Right forelimb (tissue), 1 donor: ENCODE data around the gene RSBN1L.

Source experiments
- DNase-seq: peaks from one replicate; pipeline ENCODE4 v3.0.0-alpha.2; 2018

The RSBN1L gene

DNA sequence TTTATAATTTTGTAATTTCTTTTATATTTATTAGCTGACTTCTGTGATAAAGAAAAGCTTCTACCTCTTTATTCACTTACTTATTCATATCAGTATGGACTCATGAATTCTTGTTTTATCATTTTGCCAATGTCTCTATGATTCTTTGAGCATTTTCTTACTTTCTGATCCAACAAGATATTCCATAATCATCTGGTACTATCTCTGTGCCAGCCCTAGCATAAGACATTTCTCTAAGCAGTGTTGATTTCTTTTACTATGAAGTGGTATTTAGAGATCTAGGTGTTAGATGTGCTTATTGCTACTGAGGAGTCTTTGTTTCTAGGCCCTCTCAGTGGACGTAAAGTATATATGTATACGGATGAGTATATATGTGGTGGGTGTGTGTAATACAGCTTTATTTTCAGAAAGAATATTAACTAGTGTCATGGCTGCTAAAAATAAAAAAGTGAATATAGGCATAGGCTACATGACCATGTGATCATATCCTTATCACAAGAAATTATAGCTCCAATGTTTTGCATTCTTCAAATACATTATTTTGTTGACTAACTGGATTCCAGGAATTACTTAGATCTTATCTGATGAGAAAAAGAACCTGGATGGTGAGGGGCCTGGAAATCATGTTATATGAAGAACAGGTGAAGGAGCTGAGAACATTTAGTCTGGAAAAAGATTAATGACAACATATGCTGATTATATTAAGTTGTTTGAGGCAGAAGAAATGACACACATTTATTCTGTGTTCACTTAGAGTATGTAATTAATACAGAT is 115.4 kb downstream of the RSBN1L start:
- no peak for DNase-seq

DNA sequence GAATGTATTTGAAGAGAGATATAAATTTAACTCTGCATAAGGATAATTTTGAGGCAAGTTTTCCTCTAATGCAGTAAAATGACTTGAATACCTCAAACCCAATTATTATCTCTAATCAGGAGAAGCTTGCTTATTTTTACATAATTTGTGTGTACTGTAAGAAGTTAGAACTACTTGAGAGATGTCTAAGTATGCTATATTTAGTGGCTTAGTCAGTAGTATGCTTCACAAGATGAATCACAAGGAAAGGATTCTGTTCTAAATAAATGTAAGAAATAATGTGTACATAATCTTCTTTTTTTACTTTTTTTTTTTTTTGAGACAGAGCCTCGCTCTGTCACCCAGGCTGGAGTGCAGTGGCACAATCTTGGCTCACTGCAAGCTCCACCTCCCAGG is 116.0 kb downstream of the RSBN1L start:
- no peak for DNase-seq

DNA sequence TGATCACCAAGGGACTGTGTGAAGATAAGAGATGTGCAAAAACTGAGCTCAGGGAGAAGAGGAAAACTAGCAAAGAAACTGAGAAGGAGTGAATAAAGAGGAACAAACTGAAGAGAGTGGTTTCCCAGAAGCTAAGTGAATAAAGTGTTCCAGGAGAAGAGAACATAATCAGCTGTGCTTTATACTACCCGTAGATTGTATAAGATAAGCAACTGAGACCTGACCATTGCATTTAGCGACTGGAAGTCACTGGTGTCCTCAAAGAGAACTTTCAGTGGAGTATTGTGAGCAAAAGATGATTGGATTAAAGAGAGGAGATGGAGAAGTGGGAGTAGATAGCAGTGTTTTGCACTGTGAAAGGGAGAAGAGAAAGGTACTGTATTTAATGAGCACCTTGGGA is 116.9 kb downstream of the RSBN1L start:
- no peak for DNase-seq

DNA sequence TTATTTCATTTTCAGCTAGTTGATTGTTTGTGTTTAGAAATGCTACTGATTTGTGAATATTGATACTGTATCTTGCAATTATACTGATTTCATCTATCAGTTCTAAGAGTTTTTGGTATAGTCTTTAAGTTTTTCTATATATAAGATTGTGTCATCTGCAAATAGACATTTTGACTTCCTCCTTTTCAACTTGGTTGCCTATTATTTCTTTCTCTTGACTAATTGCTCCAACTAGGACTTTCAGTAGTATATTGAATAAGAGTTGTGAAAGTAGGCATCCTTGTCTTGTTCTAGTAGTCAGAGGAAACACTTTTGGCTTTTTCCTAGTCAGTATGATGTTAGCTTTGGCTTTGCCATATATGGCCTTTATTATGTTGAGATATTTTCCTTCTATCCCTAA is 122.8 kb downstream of the RSBN1L start:
- no peak for DNase-seq

DNA sequence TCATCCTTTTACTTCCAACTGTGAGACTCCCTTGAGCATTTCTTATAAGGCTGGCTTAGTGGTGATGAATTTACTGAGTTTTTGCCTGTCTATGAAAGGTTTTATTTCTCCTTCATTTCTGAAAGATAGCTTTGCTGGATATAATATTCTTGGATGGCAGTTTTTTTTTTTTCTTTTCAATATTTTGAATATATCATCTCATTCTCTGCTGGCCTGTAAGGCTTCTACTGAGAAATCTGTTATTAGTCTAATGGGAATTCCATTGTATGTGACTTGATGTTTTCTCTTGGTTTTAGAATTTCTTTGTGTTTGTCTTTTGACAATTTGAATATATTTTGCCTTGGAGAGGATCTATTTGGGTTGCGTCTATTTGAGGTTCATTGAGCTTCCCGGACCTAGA is 124.7 kb downstream of the RSBN1L start:
- DNase-seq = no peak

GRCh38 chr7:77822269-77822668 is 126.0 kb downstream of the RSBN1L start:
- no peak for DNase-seq

DNA sequence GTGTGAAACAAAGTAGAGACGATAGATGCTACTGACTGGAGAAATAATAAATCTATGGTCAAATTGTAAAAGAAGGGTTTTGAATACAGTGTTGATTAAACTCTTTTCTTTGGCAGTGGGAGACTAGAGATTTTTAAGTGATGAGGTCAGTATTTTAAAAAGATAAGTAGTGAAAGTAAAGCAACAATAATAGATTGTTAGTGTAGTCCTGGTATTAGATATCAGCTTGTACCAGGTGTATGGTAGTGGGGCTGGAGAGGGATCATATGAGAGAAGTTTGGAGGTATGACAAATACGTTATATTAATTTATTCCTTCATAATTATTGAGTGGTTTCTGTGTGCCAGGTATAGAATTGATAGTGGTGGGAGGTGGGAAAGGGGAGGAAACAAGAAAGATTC is 127.5 kb downstream of the RSBN1L start:
- DNase-seq = no peak

GRCh38 chr7:77824636-77825035 is 128.4 kb downstream of the RSBN1L start:
- DNase-seq = no peak

GRCh38 chr7:77825131-77825530 is 128.9 kb downstream of the RSBN1L start:
- no peak for DNase-seq

GRCh38 chr7:77826300-77826699 is 130.0 kb downstream of the RSBN1L start:
- DNase-seq = no peak

- DNase-seq = no peak
Measured at GRCh38 chr7:77827999-77828398, 131.7 kb downstream of the RSBN1L start.

DNA sequence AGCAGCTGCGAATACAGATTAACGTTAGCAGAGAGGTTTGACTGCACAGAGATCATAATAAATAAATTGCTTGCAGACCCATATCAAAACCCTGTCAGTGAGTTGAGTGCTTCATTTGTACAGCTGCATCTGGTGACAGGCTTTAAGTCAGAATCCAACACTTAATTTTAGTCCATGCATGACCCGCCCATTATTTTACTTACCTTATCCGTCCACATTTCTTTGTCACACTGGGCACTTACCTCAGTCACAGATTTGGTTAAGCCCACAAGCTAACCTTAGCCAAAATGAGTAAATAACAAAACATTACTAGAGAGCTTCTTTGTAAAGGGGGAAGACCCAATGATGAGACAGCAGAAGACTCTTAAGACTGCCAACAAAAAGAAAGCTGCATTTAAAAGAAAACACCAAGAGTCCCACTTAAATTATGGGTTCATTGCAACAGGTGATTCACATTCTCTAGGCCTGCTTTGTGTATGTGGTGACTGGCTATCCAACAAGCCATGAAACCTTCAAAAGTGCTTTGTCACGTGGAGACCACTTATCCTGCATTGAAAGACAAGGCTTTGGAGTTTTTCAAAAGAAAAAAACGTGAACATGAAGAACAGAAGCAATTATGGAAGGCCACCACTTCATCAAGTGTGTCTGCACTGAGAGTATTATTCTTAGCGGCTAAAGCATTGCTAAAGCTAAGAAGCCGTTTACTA is 134.5 kb downstream of the RSBN1L start:
- DNase-seq = no peak

GRCh38 chr7:77831481-77831880 is 135.2 kb downstream of the RSBN1L start:
- DNase-seq = no peak

- no peak for DNase-seq
Measured at GRCh38 chr7:77831953-77832352, 135.7 kb downstream of the RSBN1L start.
